GM12865 (cell line): Measurements from ENCODE around the gene PLSCR4.

Experiments
- DNase-seq: peaks from one replicate; pipeline ENCODE4 v3.0.0; 2010; ENCODE audit warnings: low read depth
- H3K4me3 ChIP-seq: 2 replicates; pipeline ENCODE4 v1.5.1; 2011; ENCODE audit warnings: mild to moderate bottlenecking, low read depth, low read length, control low read depth
- CTCF ChIP-seq: IDR thresholded peaks from 2 replicates; pipeline ENCODE4 v1.5.1; 2011; ENCODE audit warnings: low read length, control low read depth, low read depth, inconsistent platforms; ENCODE audit not compliant: insufficient read depth; ENCODE audit errors: missing control alignments

Gene PLSCR4

GRCh38 chr3:146145642-146146041, 105.3 kb downstream of the PLSCR4 start:
- no peak for TF ChIP-seq CTCF
- no peak for DNase-seq
- no peak overlapping the region for H3K4me3 ChIP-seq

DNA sequence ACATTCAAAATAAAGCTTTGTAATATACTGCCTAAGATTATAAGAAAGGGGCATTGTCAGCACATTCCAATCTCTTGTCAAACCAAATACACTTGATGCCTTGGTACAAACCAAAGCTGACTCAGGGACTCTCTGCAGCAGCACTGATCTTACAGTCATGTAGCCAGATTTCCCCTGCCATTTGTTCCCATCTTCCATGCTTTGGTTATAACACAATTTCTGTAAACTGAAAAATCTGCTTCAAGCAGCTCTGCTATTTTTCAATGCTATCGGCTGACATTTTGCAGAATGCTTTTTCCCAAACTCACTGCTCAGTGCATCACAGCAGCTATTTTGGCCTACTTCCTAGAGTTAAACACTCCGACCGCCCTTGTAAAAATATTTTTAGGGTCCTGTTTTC, 108.1 kb downstream of the PLSCR4 start:
- TF ChIP-seq CTCF = no peak
- DNase-seq = no peak

More for the DNA sequence above, 108.1 kb downstream of the PLSCR4 start:
- no peak overlapping the region for H3K4me3 ChIP-seq
